ENCODE results near the gene ODAD2.

DNA sequence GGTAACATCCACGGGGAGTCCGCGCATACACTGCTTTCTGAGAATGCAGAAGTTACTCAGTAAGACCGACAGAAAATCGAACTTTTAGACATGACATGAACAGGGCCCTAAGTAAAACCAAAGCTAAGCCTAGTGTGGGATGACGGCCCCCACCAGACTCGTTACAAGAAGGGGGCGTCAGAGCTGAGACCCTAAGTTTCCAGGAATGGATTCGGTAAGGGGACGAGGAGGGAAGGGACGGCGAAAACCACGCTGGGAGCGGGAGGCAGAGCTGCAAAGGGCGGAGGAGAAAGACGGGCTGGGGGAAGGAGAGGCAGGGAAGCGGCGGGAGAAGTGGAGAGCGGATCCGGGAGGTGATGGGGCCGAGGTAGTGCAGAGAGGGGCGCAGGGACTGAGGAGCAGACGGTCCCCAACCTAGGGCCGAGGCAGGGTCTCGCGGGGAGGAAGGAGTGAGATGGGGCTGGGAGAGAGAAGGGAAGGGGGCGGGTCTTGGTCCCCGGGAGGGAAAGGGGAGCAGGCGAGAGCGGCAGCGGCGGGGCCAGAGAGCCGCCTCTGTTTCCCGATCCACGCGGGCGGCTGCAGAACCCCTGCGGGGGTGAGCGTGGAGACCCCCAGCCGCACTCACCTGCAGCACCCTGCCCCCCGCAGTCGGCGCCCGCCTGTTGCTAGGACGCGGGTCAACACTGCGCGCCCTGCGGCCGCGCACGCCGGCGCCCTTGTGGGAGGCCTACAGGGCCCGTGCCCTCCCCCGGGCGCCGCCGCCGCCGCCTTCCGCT, 513 bp downstream of the ODAD2 start:
- TF ChIP-seq POLR2A (IDR thresholded peaks at IDR 0.05) = no peak
- TF ChIP-seq, protein P1, sequence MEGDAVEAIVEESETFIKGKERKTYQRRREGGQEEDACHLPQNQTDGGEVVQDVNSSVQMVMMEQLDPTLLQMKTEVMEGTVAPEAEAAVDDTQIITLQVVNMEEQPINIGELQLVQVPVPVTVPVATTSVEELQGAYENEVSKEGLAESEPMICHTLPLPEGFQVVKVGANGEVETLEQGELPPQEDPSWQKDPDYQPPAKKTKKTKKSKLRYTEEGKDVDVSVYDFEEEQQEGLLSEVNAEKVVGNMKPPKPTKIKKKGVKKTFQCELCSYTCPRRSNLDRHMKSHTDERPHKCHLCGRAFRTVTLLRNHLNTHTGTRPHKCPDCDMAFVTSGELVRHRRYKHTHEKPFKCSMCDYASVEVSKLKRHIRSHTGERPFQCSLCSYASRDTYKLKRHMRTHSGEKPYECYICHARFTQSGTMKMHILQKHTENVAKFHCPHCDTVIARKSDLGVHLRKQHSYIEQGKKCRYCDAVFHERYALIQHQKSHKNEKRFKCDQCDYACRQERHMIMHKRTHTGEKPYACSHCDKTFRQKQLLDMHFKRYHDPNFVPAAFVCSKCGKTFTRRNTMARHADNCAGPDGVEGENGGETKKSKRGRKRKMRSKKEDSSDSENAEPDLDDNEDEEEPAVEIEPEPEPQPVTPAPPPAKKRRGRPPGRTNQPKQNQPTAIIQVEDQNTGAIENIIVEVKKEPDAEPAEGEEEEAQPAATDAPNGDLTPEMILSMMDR (IDR thresholded peaks at IDR 0.05) = no peak

Data from heart left ventricle (tissue), 13 donors.